ENCODE measurements around the gene SPTB. TPM values are rescaled to one million over a fixed set of nuclear protein-coding genes. Genes with fewer than 3 reads are reported as not detected.
A peak's percentile ranks its signal among the peaks of the same experiment; 100 is the strongest.

SPTB gene
- total and polyA plus RNA-seq, 9 of the 15 experiments (the other 6 are each of a cell fraction or from before 2014, with no cell fraction given), result 0.21 to 45.9 (median 11.7) TPM

DNA sequence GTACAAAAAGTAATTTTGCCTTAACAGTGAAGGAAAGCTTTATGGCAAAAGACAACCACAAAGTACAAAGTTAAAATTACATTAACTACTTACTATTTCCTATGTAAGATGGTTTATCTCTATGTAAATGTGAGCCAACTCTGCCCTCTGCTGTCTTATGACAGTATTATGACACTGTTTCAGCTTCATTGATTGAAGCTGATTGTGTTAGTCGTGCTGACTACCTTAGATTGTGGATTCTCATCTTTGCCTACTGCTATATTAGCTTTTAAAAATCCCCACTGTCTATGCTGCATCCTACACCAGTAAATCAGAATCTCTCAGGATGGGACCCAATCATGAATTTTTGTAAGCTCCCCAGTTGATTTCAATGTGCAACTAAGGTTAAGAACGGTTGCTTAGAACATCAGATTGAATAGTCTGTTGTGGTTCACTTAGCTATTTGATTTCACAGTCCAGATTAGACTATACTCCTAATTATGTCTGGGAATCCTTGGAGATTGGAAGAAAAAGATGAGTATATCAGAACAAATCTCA is 12.2 kb upstream of the SPTB start (continued):
- TF ChIP-seq NFYB (IDR thresholded peaks at IDR 0.05; ENCODE audit: extremely low read depth, insufficient read length) (no peak), GABPA (tag; conservative IDR thresholded peaks at IDR 0.05; ENCODE audit: low read depth) (peak; percentile 43), CHAMP1 (IDR thresholded peaks at IDR 0.05) (no peak), CREM (IDR thresholded peaks at IDR 0.05; ENCODE audit: low read depth) (peak; percentile 31; the same call in 1 of the 2 replicates), ASH1L (IDR thresholded peaks at IDR 0.05; ENCODE audit: borderline replicate concordance, low read depth, partially characterized antibody) (no peak), CTCF (IDR thresholded peaks at IDR 0.05 in 2 of 3, conservative IDR thresholded peaks at IDR 0.05 in 1 of 3; ENCODE audit: insufficient read depth in 2 of 3, low read depth in 1 of 3, low read length in 3 of 3) (peak; percentile 53 to 75 (median 61); a peak in 5 of 6 replicates), ZNF232 (CRISPR knock-in tag; IDR thresholded peaks at IDR 0.05) (no peak), MCM2 (IDR thresholded peaks at IDR 0.05; ENCODE audit: low read depth) (no peak), ARID2 (IDR thresholded peaks at IDR 0.05) (0 out of 2 replicates have a peak, but pooled peaks have one; percentile 15), E4F1 (CRISPR knock-in tag; IDR thresholded peaks at IDR 0.05; ENCODE audit: borderline replicate concordance) (no peak), ZNF184 (CRISPR knock-in tag; IDR thresholded peaks at IDR 0.05) (no peak), ARID3A (IDR thresholded peaks at IDR 0.05; ENCODE audit: borderline replicate concordance, low read depth, low read length) (0 out of 2 replicates have a peak, but pooled peaks have one; percentile 19)
- TF ChIP-seq, protein P1, sequence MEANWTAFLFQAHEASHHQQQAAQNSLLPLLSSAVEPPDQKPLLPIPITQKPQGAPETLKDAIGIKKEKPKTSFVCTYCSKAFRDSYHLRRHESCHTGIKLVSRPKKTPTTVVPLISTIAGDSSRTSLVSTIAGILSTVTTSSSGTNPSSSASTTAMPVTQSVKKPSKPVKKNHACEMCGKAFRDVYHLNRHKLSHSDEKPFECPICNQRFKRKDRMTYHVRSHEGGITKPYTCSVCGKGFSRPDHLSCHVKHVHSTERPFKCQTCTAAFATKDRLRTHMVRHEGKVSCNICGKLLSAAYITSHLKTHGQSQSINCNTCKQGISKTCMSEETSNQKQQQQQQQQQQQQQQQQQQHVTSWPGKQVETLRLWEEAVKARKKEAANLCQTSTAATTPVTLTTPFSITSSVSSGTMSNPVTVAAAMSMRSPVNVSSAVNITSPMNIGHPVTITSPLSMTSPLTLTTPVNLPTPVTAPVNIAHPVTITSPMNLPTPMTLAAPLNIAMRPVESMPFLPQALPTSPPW (CRISPR knock-in tag; IDR thresholded peaks at IDR 0.05), result no peak
- TF ChIP-seq, protein P2, sequence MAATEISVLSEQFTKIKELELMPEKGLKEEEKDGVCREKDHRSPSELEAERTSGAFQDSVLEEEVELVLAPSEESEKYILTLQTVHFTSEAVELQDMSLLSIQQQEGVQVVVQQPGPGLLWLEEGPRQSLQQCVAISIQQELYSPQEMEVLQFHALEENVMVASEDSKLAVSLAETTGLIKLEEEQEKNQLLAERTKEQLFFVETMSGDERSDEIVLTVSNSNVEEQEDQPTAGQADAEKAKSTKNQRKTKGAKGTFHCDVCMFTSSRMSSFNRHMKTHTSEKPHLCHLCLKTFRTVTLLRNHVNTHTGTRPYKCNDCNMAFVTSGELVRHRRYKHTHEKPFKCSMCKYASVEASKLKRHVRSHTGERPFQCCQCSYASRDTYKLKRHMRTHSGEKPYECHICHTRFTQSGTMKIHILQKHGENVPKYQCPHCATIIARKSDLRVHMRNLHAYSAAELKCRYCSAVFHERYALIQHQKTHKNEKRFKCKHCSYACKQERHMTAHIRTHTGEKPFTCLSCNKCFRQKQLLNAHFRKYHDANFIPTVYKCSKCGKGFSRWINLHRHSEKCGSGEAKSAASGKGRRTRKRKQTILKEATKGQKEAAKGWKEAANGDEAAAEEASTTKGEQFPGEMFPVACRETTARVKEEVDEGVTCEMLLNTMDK (IDR thresholded peaks at IDR 0.05; ENCODE audit: borderline replicate concordance, insufficient read depth, low read depth, low read length, poor library complexity, severe bottlenecking), result no peak

Data from K562 (cell line).